ENCODE measurements around the gene DHX8.

DNA sequence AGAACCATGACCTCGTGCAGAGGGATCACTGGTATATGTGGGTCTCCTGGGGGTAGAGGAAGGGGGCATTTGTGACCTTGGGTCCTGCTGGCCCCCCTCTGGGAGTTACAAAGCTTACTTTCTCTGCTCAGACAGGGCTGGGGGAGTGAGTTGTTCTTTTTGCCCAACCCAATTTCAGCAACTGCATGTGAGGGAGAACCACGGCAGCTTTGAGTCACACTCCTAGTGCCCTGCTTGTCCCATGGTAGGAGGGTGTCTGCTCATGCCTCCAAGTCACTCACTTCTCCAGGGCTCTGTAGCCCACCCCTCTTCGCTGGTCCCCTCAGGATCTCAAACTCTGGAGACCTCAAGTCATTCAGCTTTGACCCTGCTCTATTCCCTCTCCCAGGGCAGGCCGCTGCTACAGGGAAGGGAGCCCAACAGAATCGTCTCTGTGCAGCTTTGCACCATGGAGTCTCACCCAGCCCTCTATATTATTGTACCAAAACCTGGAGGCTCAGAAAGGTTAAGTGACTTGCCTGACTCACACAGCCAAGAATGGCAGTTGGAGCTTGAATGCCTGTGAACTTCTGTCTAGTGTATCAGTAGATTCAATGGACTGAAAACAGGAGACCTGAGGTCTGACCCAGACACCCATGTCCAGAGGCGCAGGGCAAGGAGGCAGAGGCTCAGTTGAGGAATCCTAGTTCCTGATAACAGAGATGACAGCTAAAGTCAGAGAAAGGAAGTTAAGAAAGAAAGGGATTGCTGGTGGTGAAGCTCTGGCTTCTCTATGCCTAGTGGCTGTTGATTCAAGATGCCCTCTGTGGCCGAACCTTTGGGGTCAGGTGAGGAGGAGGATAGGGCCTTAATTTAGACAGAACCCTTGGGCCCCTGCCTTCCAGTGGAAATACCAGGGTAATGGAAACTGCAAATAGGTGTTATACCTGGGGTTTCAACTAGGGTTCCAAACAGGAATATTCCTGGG is 77.0 kb downstream of the DHX8 start:
- TF ChIP-seq, protein P1, sequence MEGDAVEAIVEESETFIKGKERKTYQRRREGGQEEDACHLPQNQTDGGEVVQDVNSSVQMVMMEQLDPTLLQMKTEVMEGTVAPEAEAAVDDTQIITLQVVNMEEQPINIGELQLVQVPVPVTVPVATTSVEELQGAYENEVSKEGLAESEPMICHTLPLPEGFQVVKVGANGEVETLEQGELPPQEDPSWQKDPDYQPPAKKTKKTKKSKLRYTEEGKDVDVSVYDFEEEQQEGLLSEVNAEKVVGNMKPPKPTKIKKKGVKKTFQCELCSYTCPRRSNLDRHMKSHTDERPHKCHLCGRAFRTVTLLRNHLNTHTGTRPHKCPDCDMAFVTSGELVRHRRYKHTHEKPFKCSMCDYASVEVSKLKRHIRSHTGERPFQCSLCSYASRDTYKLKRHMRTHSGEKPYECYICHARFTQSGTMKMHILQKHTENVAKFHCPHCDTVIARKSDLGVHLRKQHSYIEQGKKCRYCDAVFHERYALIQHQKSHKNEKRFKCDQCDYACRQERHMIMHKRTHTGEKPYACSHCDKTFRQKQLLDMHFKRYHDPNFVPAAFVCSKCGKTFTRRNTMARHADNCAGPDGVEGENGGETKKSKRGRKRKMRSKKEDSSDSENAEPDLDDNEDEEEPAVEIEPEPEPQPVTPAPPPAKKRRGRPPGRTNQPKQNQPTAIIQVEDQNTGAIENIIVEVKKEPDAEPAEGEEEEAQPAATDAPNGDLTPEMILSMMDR (IDR thresholded peaks at IDR 0.05 in 8 of 11, conservative IDR thresholded peaks at IDR 0.05 in 3 of 11): no peak
- no peak for TF ChIP-seq POLR2A (IDR thresholded peaks at IDR 0.05)
- TF ChIP-seq POLR2AphosphoS5 (IDR thresholded peaks at IDR 0.05): no peak

All from spleen (tissue), 7 donors.